Astrocyte of the spinal cord (primary cell): Measurements from ENCODE around the gene SCAMP3.

ENCODE experiments used
- DNase-seq: peaks from one replicate; pipeline ENCODE4 v3.0.0; 2011; ENCODE audit warnings: low read depth, low spot score
- H3K4me3 ChIP-seq: 2 replicates; pipeline ENCODE4 v1.5.1; 2011; ENCODE audit warnings: low read depth, mild to moderate bottlenecking, low read length, moderate library complexity
- in situ Hi-C: cut with HindIII; loops from 2 replicates; pipeline ENCODE4 v1.10.0; 2017; ENCODE audit warnings: low sequenced_read_pairs
- TF ChIP-seq, protein P1 (sequence below): IDR thresholded peaks from 2 replicates; pipeline ENCODE4 v1.5.1; 2012; ENCODE audit warnings: low read depth, mild to moderate bottlenecking, low read length, inconsistent platforms

SCAMP3 gene

DNA sequence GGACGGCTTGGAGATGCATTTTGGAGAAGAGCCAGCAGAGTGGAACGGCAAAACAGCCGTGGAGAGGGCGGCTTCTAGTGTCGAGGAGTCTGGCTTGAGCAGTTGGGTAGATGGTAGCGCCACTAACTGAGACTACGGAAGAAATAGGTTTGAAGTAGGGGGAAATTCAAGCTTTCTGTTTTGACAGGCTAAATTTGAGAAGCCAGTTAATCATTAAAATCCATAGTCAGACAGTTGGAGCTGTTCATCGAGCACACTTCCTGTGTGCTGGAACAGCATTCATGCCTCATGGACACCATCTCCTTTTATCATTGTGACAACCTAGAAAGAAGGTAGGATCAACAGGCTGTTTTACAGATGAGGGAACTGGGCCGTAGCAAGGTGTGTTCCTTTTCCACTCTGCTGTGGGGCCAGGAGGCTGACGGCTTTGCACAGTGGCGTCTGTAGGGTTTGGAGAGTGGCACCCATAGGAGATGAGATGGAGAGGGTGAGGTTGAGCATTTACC, 42.5 kb upstream of the SCAMP3 start:
- in situ Hi-C loops: no loop called here
- TF ChIP-seq, protein P1, sequence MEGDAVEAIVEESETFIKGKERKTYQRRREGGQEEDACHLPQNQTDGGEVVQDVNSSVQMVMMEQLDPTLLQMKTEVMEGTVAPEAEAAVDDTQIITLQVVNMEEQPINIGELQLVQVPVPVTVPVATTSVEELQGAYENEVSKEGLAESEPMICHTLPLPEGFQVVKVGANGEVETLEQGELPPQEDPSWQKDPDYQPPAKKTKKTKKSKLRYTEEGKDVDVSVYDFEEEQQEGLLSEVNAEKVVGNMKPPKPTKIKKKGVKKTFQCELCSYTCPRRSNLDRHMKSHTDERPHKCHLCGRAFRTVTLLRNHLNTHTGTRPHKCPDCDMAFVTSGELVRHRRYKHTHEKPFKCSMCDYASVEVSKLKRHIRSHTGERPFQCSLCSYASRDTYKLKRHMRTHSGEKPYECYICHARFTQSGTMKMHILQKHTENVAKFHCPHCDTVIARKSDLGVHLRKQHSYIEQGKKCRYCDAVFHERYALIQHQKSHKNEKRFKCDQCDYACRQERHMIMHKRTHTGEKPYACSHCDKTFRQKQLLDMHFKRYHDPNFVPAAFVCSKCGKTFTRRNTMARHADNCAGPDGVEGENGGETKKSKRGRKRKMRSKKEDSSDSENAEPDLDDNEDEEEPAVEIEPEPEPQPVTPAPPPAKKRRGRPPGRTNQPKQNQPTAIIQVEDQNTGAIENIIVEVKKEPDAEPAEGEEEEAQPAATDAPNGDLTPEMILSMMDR: no peak
- no peak for DNase-seq
- H3K4me3 ChIP-seq: no peak overlapping the region

DNA sequence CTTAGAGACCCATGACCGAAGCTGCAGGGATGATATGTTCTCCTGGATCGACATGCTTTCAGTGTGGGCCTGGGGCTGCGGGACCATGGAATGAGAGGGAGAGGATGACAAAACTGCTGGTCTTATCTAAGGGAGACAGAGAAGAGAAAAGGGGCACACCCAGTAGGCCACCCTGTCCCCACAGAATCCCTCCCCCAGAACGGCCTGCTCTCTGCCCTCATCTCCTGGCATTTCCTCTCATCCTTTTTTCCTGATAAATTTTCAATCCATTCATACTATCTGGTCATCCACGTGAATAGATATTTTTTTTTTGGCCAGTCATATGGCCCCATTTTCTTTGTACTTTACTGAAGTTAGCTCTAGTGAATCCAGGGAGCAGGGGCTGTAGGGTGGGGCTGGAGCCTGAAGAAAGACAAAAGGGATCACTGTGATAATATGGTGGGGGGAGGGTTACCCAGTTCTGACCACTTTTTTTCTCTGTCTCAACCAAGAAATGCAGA, 39.2 kb upstream of the SCAMP3 start, which contains the start of gene PKLR:
Gene PKLR, minus strand, starts transcription at position 97 of the 500 bp plus-strand sequence. Its CDS starts 43 bp downstream, at position 54.
- no peak within 1 kb of the TSS for H3K4me3 ChIP-seq
- no peak for DNase-seq
- TF ChIP-seq, protein P1: no peak
- in situ Hi-C loops: no loop called here

DNA sequence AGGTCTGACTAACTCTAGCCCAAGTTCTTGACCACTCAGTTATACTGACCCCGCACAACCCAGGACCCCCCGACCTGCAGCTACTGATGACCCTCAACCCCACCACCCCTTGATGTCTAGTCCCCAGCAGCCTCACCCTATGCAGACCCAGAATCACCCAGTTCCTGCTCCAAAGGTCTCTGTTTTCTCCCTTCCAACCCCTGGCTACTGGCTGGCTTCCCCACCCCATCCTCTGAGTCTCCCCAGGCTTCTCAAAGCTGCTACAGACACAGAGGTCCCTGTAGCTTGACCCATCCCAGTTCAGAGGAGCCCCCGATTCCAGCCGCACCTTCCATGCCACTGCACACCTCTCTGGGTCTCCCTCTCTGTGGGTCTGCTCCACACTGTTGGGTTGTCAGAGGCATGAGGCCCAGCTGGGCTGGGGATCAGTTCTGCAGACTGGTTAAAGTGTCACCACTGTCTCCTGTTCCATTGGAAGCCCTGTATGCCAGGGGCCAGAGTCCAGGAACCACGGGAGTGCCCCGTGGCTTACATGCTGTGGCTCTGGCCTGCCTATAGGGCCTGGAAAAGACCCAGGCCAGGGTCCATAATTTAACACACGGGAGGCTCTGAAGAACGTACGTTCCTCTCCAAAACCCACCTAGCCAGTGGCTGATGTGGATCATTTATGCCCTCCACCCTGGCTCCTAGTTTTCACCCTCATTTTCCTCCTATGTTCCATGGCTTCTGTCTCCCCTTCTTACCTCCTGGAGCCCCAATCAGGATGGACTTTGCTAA, 38.6 kb upstream of the SCAMP3 start:
- in situ Hi-C loops: no loop called here
- no peak overlapping the region for H3K4me3 ChIP-seq
- DNase-seq: no peak
- TF ChIP-seq, protein P1: no peak

DNA sequence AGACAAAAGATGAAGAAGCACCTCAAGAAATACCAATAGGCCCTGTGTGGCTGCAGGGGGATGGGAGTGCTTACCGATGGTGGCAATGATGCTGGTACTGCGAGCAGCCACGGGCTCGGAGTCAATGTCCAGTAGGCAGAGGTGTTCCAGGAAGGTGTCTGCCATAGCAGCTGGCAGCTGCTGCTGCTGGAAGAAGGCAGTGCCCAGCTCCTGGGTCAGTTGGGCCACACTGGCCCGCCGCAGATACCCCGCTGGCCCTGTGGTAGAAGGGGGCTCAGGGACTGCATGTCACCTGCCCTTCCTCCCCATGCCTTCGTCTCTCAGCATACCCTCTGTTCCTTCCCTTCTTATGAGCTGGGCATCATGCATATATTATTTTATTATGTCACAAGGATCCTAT, 37.9 kb upstream of the SCAMP3 start:
- in situ Hi-C loops: no loop called here
- DNase-seq: no peak
- no peak overlapping the region for H3K4me3 ChIP-seq
- TF ChIP-seq, protein P1: no peak

DNA sequence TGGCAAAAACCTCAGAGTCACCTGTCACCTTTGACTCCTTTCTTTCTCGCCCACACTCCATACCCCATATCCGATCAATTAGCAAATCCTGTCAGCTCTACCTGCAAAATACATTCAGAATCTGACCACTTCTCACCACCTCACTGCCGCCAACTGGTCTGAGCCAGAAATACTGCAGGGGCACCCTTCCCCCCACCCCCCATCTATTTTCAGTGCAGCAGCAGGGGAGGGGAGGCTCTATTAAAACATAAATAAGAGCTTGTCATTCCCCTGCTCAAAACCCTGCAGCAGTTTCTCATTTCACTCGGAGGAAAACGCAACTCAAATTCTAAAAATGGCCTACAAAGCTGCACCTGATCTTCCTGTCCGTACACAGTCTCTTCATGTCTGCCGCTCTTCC, 35.2 kb upstream of the SCAMP3 start:
- TF ChIP-seq, protein P1: no peak
- DNase-seq: no peak
- in situ Hi-C loops: no loop called here

DNA sequence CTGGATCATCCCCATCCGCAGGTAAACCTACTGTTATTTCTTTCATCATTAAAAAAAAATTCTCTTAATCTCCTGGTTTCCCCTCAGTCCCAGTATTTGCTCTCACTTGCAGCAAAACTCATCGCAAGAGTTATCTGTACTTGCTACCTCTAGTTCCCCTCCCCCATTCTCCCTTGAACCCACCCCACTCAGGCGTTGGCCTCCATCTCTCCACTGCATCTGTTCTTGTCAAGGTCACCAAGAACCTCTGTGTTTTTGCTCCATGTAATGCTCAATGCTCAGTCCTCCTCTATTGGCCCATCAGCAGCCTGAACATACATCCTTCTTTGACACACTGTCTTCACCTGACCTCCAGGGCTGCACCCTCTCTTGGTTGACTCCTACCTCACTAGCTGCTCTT, 34.5 kb upstream of the SCAMP3 start:
- TF ChIP-seq, protein P1: no peak
- H3K4me3 ChIP-seq: no peak overlapping the region
- no peak for DNase-seq
- in situ Hi-C loops: no loop called here

More for the DNA sequence above, 35.2 kb upstream of the SCAMP3 start:
- no peak overlapping the region for H3K4me3 ChIP-seq
